Natural killer cell (primary cell): ENCODE data around the gene C1QTNF9B. TPM values are rescaled to one million over a fixed set of nuclear protein-coding genes. Genes with fewer than 3 reads are reported as not detected.

Experiments
- ATAC-seq, 3 donors: fragments of 150-1000 bp in 2 of 3; fragments of 200-7000 bp in 1 of 3; cut with Tn5 transposase; 1 replicate in 1 of 3; 2 replicates in 2 of 3; pipeline ENCODE4 v1.10.0; 2021; ENCODE audit warnings: mild to moderate bottlenecking in 2 of 3, moderate library complexity in 2 of 3
- DNase-seq, 2 donors: peaks; one replicate each; pipeline versions ENCODE4 v3.0.0 to v3.0.0-alpha.2; 2013 to 2021; ENCODE audit warnings: mixed read lengths in 1 of 2
- H3K27ac ChIP-seq: one replicate; pipeline ENCODE4 v1.5.1; 2013; ENCODE audit warnings: mild to moderate bottlenecking, low read length
- H3K27me3 ChIP-seq: one replicate; pipeline ENCODE4 v1.6.1; 2013; ENCODE audit warnings: low read length; ENCODE audit not compliant: control insufficient read depth, insufficient read depth
- H3K36me3 ChIP-seq: one replicate; pipeline ENCODE4 v1.6.1; 2013; ENCODE audit warnings: low read length; ENCODE audit not compliant: control insufficient read depth, insufficient read depth
- H3K4me1 ChIP-seq: one replicate; pipeline ENCODE4 v1.6.1; 2013; ENCODE audit warnings: low read length; ENCODE audit not compliant: control insufficient read depth, insufficient read depth
- H3K4me3 ChIP-seq: one replicate; pipeline ENCODE4 v1.5.1; 2013; ENCODE audit warnings: low read length
- H3K9me3 ChIP-seq: one replicate; pipeline ENCODE4 v1.6.1; 2013; ENCODE audit warnings: low read length; ENCODE audit not compliant: control insufficient read depth, insufficient read depth
- H3K27ac Mint-ChIP-seq, 2 donors: one replicate each; pipeline ENCODE4 v1.8.0; 2022; ENCODE audit warnings: mild to moderate bottlenecking in 2 of 2, mixed read lengths in 2 of 2, moderate library complexity in 1 of 2
- H3K27me3 Mint-ChIP-seq, 2 donors: one replicate each; pipeline ENCODE4 v1.8.0; 2022; ENCODE audit warnings: low read depth in 2 of 2, mixed read lengths in 2 of 2
- H3K36me3 Mint-ChIP-seq: one replicate; pipeline ENCODE4 v1.8.0; 2022; ENCODE audit warnings: mixed read lengths
- H3K4me1 Mint-ChIP-seq, 2 donors: one replicate each; pipeline ENCODE4 v1.8.0; 2022; ENCODE audit warnings: mixed read lengths in 2 of 2
- H3K4me3 Mint-ChIP-seq: one replicate; pipeline ENCODE4 v1.8.0; 2022; ENCODE audit warnings: mild to moderate bottlenecking, moderate library complexity, mixed read lengths
- H3K9me3 Mint-ChIP-seq, 2 donors: one replicate each; pipeline ENCODE4 v1.8.0; 2022; ENCODE audit warnings: mixed read lengths in 2 of 2
- WGBS: methylation state at CpG from one replicate; pipeline ENCODE4 v1.1.7; 2013; ENCODE audit warnings: missing lambda C conversion rate; ENCODE audit not compliant: insufficient coverage; 5-methylcytosine and 5-hydroxymethylcytosine counted together
- intact Hi-C: fragments of 100-400 bp; cut with micrococcal nuclease; formaldehyde crosslinking; loops from one replicate; pipeline ENCODE4 v1.14.2; 2022
- total RNA-seq, 4 donors: library from RNA; stranded (reverse); fragments of 120-200 nt in 1 of 4; gene quantifications; one replicate each; pipeline versions ENCODE4 v1.2.3 to v1.2.4, GENCODE V29; 2013 to 2022
- TF ChIP-seq, protein P1 (sequence below): fragments of 200-600 bp; IDR thresholded peaks from one replicate; pipeline ENCODE4 v1.8.0; 2022; ENCODE audit warnings: antibody characterized with exemption

Gene C1QTNF9B
- total RNA-seq, 3 donors from 2014 or later (not counting 1 experiment from before 2014, with no cell fraction given) = not detected

- no peak for ATAC-seq
- Mint-ChIP-seq H3K27me3 (no peaks in the 10 kb centered on the region), H3K4me3 (no peak overlapping the region), H3K36me3 (peaks cover under 1% of the 10 kb centered on the region), H3K4me1 (no peaks in the 10 kb centered on the region), H3K9me3 (no peaks in the 10 kb centered on the region), H3K27ac (no peak overlapping the region)
- TF ChIP-seq, protein P1, sequence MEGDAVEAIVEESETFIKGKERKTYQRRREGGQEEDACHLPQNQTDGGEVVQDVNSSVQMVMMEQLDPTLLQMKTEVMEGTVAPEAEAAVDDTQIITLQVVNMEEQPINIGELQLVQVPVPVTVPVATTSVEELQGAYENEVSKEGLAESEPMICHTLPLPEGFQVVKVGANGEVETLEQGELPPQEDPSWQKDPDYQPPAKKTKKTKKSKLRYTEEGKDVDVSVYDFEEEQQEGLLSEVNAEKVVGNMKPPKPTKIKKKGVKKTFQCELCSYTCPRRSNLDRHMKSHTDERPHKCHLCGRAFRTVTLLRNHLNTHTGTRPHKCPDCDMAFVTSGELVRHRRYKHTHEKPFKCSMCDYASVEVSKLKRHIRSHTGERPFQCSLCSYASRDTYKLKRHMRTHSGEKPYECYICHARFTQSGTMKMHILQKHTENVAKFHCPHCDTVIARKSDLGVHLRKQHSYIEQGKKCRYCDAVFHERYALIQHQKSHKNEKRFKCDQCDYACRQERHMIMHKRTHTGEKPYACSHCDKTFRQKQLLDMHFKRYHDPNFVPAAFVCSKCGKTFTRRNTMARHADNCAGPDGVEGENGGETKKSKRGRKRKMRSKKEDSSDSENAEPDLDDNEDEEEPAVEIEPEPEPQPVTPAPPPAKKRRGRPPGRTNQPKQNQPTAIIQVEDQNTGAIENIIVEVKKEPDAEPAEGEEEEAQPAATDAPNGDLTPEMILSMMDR = no peak
- no peaks in the 10 kb centered on the region for H3K9me3 ChIP-seq
- no peak for DNase-seq
- no peaks in the 10 kb centered on the region for H3K27me3 ChIP-seq
- 88% methylated on average over 12 of the region's 12 CpGs for WGBS
- no peaks in the 10 kb centered on the region for H3K4me1 ChIP-seq
- peaks cover 3% of the 10 kb centered on the region for H3K36me3 ChIP-seq
- intact Hi-C loops = loop anchor here (1.0 kb wide), 1 partner anchor 404 kb away; no protein-coding TSS in a partner anchor
- H3K4me3 ChIP-seq = no peak overlapping the region
- no peak overlapping the region for H3K27ac ChIP-seq
Observed at GRCh38 chr13:23870356-23871140, 26.8 kb downstream of the C1QTNF9B start.

DNA sequence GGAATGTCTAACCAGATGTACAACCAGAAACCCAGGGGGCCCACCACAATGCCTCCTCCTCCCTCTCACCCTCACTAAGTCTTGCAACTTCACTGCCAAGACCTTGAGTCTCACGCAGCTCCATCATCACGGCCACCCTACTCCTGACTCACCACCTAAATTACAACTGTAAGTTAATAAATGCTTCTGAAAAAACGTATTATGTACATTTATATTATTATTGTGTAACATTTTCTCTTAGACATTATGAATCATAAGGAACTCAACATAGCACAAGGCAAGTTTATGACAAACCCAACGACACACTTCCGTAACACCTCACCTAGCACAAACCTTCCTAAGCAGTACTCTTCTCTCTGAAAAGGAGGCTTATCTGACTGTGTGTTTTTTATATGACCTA lies 28.8 kb downstream of the C1QTNF9B start:
- H3K4me3 Mint-ChIP-seq = no peak overlapping the region
- TF ChIP-seq, protein P1 = no peak
- no peak for ATAC-seq
- H3K27ac Mint-ChIP-seq = no peak overlapping the region
- no peak for DNase-seq
- 100% methylated on average over 2 of the region's 5 CpGs for WGBS
- Histone ChIP-seq H3K4me3 (no peak overlapping the region), H3K4me1 (no peaks in the 10 kb centered on the region), H3K36me3 (peaks cover 3% of the 10 kb centered on the region), H3K27me3 (no peaks in the 10 kb centered on the region), H3K27ac (no peak overlapping the region), H3K9me3 (no peaks in the 10 kb centered on the region)
- no peaks in the 10 kb centered on the region for H3K4me1 Mint-ChIP-seq
- intact Hi-C loops = no loop called here
- no peaks in the 10 kb centered on the region for H3K36me3 Mint-ChIP-seq
- H3K27me3 Mint-ChIP-seq = no peaks in the 10 kb centered on the region
- no peaks in the 10 kb centered on the region for H3K9me3 Mint-ChIP-seq

DNA sequence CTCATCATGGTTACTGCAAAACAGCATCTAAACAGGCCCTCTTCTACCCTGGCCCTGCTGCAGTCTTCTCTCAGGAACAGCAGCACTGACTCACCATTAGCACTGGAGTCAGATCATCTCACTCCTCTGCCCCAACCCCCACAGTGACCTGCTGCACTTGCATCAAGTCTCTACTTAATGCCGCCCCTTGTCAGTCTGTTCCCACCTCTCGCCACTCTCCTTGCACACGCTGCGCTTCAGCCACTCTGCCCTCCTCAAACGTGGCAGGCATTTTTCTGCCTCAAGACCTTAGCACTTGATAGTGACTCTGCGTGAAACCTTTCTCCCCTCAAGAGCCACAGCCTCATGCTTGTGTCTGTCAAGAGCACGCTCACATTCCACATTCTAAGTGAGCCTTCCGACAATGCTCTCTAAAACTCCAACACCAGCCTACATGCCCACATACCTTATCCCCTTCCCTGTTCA lies 30.2 kb downstream of the C1QTNF9B start:
- peaks cover 3% of the 10 kb centered on the region for H3K36me3 ChIP-seq
- Mint-ChIP-seq H3K27ac (no peak overlapping the region), H3K9me3 (no peaks in the 10 kb centered on the region), H3K4me1 (no peaks in the 10 kb centered on the region), H3K27me3 (no peaks in the 10 kb centered on the region), H3K36me3 (no peaks in the 10 kb centered on the region), H3K4me3 (no peak overlapping the region)
- H3K27ac ChIP-seq = no peak overlapping the region
- DNase-seq = no peak
- 90% methylated on average over 8 of the region's 8 CpGs for WGBS
- peak in 1 of 3 donors; percentile 45 for ATAC-seq
- H3K27me3 ChIP-seq = no peaks in the 10 kb centered on the region
- intact Hi-C loops = no loop called here
- H3K9me3 ChIP-seq = no peaks in the 10 kb centered on the region
- no peaks in the 10 kb centered on the region for H3K4me1 ChIP-seq
- TF ChIP-seq, protein P1 = no peak
- no peak overlapping the region for H3K4me3 ChIP-seq
